ENCODE results near the gene CBLIF. TPM values are rescaled to one million over a fixed set of nuclear protein-coding genes. Genes with fewer than 3 reads are reported as not detected.

The CBLIF gene
- total and polyA plus RNA-seq, 4 donors: not detected

DNA sequence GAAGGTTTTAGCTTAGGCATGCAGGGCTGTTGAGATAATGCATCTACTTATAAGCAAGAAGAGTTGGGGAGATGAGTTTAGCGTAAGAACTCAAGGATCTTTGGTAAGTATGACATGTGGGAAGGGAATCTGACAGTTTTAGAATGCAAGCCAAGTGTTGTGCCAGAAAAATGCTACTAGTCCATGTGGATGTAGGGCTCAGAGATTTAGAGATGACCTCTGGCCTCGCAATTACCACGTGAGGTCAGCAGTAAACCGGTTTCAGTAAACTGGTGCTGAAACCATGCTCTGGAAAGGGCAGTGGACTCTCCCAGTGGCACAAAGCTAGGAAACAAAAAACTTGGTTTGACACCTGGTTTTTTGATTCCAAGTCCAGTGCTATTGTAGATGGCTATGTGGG is 53.7 kb downstream of the CBLIF start:
- H3K27me3 ChIP-seq (ENCODE audit: control insufficient read depth in 4 of 4, insufficient read depth in 4 of 4, low read length in 3 of 4): no peaks in the 10 kb centered on the region
- H3K4me3 ChIP-seq (ENCODE audit: low read depth in 1 of 3, low read length in 3 of 3): no peak overlapping the region
- no peak for DNase-seq (ENCODE audit: low spot score)
- no peak overlapping the region for H3K9ac ChIP-seq (ENCODE audit: low read depth in 1 of 2, low read length in 2 of 2)
- no peaks in the 10 kb centered on the region for H3K9me3 ChIP-seq (ENCODE audit: control insufficient read depth in 4 of 4, low read length in 3 of 4)
- H3K36me3 ChIP-seq (ENCODE audit: control insufficient read depth in 4 of 4, insufficient read depth in 3 of 4, low read depth in 1 of 4, low read length in 3 of 4): peaks cover 0 to 18% (median 14%) of the 10 kb centered on the region in 4 donors
- WGBS: 79% methylated on average over 4 of the region's 4 CpGs
- peaks cover 0 to 7% (median 1%) of the 10 kb centered on the region in 4 donors for H3K4me1 ChIP-seq (ENCODE audit: control insufficient read depth in 4 of 4, insufficient read depth in 4 of 4, low read length in 3 of 4)
- peak overlapping the region in 1 of 2 donors; percentile 8 for H3K27ac ChIP-seq (ENCODE audit: low read depth in 1 of 2, low read length in 2 of 2)
- TF ChIP-seq RXRA (IDR thresholded peaks at IDR 0.05) (no peak), EGR1 (IDR thresholded peaks at IDR 0.05; ENCODE audit: low read depth in 2 of 2) (no peak), HNF4A (conservative IDR thresholded peaks at IDR 0.05) (peak; percentile 24 to 41), JUND (IDR thresholded peaks at IDR 0.05) (no peak), GABPA (IDR thresholded peaks at IDR 0.05 in 1 of 2, conservative IDR thresholded peaks at IDR 0.05 in 1 of 2) (no peak), TAF1 (conservative IDR thresholded peaks at IDR 0.05) (no peak), SP1 (IDR thresholded peaks at IDR 0.05) (peak; percentile 36)
- TF ChIP-seq, protein P1, sequence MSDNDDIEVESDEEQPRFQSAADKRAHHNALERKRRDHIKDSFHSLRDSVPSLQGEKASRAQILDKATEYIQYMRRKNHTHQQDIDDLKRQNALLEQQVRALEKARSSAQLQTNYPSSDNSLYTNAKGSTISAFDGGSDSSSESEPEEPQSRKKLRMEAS (IDR thresholded peaks at IDR 0.05): no peak

DNA sequence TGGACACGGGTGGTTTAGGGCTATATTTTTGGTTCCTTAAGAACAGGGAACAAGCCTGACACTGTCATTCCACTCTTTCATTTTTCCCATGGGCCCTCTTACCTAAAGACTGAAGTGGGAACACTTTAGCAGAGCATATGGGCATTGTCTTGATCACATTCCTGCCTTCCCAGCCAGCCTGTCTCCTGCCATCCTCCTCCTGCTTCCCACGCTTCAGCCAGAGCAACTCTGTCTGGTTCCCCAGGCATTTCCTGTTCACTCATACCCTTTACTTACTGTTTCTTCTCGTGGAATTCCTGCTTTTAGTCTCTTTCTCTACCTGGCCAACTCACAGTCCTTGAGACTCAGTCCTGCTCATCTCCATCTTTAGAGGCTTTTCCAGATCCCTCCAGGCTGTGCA is 57.5 kb downstream of the CBLIF start:
- DNase-seq (ENCODE audit: low spot score): no peak
- Histone ChIP-seq H3K27me3 (ENCODE audit: control insufficient read depth in 4 of 4, insufficient read depth in 4 of 4, low read length in 3 of 4) (no peaks in the 10 kb centered on the region), H3K4me1 (ENCODE audit: control insufficient read depth in 4 of 4, insufficient read depth in 4 of 4, low read length in 3 of 4) (peaks cover 0 to 9% (median 1%) of the 10 kb centered on the region in 4 donors), H3K36me3 (ENCODE audit: control insufficient read depth in 4 of 4, insufficient read depth in 3 of 4, low read depth in 1 of 4, low read length in 3 of 4) (peaks cover 0 to 9% (median 2%) of the 10 kb centered on the region in 4 donors), H3K9me3 (ENCODE audit: control insufficient read depth in 4 of 4, low read length in 3 of 4) (no peaks in the 10 kb centered on the region), H3K9ac (ENCODE audit: low read depth in 1 of 2, low read length in 2 of 2) (no peak overlapping the region), H3K27ac (ENCODE audit: low read depth in 1 of 2, low read length in 2 of 2) (no peak overlapping the region), H3K4me3 (ENCODE audit: low read depth in 1 of 3, low read length in 3 of 3) (no peak overlapping the region)
- WGBS: 87% methylated on average over 3 of the region's 3 CpGs
- TF ChIP-seq EGR1 (IDR thresholded peaks at IDR 0.05; ENCODE audit: low read depth in 2 of 2): no peak
- no peak for TF ChIP-seq FOXA1 (IDR thresholded peaks at IDR 0.05)
- no peak for TF ChIP-seq NR2F2 (IDR thresholded peaks at IDR 0.05)
- TF ChIP-seq YY1 (IDR thresholded peaks at IDR 0.05): no peak
- TF ChIP-seq, protein P2, sequence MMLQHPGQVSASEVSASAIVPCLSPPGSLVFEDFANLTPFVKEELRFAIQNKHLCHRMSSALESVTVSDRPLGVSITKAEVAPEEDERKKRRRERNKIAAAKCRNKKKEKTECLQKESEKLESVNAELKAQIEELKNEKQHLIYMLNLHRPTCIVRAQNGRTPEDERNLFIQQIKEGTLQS (IDR thresholded peaks at IDR 0.05): no peak
- TF ChIP-seq FOXA2 (IDR thresholded peaks at IDR 0.05): no peak
- TF ChIP-seq TAF1 (conservative IDR thresholded peaks at IDR 0.05): no peak
- TF ChIP-seq HNF4A (conservative IDR thresholded peaks at IDR 0.05): no peak
- no peak for TF ChIP-seq HNF4G (IDR thresholded peaks at IDR 0.05)
- TF ChIP-seq, protein P3, sequence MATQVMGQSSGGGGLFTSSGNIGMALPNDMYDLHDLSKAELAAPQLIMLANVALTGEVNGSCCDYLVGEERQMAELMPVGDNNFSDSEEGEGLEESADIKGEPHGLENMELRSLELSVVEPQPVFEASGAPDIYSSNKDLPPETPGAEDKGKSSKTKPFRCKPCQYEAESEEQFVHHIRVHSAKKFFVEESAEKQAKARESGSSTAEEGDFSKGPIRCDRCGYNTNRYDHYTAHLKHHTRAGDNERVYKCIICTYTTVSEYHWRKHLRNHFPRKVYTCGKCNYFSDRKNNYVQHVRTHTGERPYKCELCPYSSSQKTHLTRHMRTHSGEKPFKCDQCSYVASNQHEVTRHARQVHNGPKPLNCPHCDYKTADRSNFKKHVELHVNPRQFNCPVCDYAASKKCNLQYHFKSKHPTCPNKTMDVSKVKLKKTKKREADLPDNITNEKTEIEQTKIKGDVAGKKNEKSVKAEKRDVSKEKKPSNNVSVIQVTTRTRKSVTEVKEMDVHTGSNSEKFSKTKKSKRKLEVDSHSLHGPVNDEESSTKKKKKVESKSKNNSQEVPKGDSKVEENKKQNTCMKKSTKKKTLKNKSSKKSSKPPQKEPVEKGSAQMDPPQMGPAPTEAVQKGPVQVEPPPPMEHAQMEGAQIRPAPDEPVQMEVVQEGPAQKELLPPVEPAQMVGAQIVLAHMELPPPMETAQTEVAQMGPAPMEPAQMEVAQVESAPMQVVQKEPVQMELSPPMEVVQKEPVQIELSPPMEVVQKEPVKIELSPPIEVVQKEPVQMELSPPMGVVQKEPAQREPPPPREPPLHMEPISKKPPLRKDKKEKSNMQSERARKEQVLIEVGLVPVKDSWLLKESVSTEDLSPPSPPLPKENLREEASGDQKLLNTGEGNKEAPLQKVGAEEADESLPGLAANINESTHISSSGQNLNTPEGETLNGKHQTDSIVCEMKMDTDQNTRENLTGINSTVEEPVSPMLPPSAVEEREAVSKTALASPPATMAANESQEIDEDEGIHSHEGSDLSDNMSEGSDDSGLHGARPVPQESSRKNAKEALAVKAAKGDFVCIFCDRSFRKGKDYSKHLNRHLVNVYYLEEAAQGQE (IDR thresholded peaks at IDR 0.05): no peak
- no peak for TF ChIP-seq GABPA (IDR thresholded peaks at IDR 0.05 in 1 of 2, conservative IDR thresholded peaks at IDR 0.05 in 1 of 2)
- TF ChIP-seq, protein P4, sequence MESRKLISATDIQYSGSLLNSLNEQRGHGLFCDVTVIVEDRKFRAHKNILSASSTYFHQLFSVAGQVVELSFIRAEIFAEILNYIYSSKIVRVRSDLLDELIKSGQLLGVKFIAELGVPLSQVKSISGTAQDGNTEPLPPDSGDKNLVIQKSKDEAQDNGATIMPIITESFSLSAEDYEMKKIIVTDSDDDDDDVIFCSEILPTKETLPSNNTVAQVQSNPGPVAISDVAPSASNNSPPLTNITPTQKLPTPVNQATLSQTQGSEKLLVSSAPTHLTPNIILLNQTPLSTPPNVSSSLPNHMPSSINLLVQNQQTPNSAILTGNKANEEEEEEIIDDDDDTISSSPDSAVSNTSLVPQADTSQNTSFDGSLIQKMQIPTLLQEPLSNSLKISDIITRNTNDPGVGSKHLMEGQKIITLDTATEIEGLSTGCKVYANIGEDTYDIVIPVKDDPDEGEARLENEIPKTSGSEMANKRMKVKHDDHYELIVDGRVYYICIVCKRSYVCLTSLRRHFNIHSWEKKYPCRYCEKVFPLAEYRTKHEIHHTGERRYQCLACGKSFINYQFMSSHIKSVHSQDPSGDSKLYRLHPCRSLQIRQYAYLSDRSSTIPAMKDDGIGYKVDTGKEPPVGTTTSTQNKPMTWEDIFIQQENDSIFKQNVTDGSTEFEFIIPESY (IDR thresholded peaks at IDR 0.05): no peak
- TF ChIP-seq, protein P1 (IDR thresholded peaks at IDR 0.05): no peak
